HG03196 (cell line): Measurements from ENCODE around the gene KIAA0319L.
"Not testable (repeated sequence)": the region's sequence is repeated elsewhere in the genome, so short reads cannot be mapped to it uniquely, and the experiment has no call there.

Source experiments
- ATAC-seq: cut with Tn5 transposase; IDR thresholded peaks from one replicate; pipeline ENCODE4 v1.9.1; 2021; ENCODE audit not compliant: unreplicated experiment

The KIAA0319L gene

DNA sequence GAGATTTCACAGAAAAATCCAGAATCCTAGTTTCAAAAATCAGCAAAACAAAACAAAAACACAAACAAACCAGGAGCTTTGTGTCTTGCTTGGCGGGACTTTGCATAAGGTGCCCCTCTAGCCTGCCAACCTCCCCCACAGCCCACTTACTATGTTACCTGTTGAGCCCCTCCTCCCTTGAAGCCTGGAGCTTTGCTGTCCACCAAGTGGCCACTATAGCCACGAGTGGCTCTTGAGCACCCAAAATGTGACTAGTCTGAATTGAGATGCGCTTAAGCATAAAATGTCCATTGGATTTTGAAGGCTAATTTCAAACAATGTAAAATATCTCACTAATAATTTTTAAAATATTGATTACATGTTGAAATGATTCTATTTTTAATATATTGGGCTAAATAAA lies 28.1 kb upstream of the KIAA0319L start:
- no peak for ATAC-seq

DNA sequence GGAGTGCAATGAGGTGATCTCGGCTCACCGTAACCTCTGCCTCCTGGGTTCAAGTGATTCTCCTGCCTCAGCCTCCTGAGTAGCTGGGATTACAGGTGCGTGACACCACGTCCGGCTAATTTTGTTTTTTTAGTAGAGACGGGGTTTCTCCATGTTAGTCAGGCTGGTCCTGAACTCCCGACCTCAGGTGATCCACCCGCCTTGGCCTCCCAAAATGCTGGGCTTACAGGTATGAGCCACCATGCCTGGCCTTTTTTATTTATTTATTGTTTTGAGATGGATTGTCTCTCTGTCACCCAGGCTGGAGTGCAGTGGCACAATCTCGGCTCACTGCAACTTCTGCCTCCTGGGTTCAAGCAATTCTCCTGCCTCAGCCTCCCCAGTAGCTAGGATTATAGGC lies 24.4 kb upstream of the KIAA0319L start:
- not testable (repeated sequence) for ATAC-seq

DNA sequence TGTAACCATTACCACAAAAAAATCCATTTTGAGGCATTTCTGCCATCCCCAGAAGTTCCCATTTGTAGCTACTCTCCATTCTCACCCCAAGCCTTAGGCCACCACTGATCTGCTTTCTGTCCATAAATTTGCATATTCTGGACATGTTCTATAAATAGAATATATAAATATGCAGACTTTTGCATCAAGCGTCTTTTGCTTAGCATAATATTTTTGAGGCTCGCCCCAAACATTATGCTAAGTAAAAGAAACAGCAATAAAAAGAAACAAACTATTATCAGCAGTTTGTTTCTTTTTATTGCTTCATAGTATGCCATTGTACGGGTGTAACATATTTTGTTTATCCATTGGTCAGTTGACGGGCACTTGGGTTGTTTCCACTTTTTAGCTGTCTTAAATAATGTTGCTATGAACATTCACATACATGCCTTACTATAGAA lies 23.8 kb upstream of the KIAA0319L start:
- ATAC-seq, result no peak

DNA sequence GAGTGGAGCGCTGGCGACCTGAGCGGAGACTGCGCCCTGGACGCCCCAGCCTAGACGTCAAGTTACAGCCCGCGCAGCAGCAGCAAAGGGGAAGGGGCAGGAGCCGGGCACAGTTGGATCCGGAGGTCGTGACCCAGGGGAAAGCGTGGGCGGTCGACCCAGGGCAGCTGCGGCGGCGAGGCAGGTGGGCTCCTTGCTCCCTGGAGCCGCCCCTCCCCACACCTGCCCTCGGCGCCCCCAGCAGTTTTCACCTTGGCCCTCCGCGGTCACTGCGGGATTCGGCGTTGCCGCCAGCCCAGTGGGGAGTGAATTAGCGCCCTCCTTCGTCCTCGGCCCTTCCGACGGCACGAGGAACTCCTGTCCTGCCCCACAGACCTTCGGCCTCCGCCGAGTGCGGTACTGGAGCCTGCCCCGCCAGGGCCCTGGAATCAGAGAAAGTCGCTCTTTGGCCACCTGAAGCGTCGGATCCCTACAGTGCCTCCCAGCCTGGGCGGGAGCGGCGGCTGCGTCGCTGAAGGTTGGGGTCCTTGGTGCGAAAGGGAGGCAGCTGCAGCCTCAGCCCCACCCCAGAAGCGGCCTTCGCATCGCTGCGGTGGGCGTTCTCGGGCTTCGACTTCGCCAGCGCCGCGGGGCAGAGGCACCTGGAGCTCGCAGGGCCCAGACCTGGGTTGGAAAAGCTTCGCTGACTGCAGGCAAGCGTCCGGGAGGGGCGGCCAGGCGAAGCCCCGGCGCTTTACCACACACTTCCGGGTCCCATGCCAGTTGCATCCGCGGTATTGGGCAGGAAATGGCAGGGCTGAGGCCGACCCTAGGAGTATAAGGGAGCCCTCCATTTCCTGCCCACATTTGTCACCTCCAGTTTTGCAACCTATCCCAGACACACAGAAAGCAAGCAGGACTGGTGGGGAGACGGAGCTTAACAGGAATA lies 20.1 kb upstream of the KIAA0319L start:
- peak; percentile 64 for ATAC-seq

DNA sequence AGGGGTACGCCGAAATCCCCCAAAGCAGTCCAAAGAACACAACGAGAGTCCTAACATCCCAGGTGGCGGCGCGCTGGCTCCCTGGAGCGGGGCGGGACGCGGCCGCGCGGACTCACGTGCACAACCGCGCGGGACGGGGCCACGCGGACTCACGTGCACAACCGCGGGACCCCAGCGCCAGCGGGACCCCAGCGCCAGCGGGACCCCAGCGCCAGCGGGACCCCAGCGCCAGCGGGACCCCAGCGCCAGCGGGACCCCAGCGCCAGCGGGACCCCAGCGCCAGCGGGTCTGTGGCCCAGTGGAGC lies 19.5 kb upstream of the KIAA0319L start:
- ATAC-seq, result not testable (repeated sequence)

DNA sequence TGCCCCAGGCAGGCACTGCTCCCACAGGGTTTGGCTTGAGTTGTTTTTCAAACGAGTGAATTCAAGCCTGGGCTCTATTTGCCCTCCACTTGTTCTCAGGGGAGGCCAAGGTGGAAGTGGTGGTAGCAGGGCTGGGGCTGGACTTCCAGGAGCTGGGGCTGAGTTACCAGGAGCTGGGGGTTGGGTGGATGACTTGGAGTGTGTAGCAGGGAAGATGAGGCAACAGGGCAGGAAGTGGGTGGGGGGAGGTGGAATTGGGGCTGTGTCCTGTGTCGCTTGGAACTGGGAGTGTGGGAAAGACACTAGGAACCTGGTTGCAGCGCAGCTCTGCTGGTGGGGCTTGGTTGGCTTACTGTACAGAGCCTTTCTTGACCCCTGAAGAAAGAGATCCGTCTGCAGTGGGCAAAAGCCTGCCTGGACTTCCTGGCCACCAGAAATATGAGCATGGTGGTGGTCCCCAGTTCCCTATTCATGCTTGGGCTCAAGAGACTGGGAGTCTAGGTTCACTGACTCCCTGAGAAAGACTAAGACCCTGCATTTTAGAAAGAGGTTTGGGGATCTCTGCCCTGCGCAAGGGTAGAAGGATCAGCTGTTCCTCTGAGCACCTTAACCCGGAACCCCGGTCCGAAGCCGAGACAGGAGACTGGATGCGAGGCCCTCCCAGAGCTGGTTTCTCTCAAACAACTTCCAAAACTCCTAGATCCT lies 19.0 kb upstream of the KIAA0319L start:
- no peak for ATAC-seq

DNA sequence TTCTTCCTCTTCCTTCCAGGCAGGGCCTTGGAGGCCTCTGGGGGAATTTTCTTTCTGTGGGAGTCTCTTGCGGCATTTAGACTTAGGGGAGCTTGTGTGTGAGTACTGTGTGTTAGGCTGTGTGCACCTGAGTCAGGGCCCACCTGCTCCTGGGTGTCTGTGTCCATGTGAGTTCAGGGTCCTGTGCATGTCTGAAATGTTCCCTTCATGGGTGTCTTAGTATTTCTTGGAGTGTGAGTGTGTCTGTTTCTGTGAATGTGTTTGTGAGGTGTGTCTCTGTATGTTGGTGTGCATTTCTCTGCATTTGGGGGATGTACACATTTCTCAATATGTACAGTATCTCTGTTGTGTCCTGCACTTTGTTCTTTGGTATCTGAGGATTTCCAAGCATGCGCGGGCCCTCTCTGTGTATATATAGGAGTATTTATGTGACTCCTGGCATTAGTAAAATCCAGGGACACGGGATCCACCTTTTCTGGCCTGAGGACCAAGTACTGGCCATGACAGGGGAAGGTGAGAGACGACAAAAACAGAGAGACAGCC lies 18.3 kb upstream of the KIAA0319L start:
- no peak for ATAC-seq

DNA sequence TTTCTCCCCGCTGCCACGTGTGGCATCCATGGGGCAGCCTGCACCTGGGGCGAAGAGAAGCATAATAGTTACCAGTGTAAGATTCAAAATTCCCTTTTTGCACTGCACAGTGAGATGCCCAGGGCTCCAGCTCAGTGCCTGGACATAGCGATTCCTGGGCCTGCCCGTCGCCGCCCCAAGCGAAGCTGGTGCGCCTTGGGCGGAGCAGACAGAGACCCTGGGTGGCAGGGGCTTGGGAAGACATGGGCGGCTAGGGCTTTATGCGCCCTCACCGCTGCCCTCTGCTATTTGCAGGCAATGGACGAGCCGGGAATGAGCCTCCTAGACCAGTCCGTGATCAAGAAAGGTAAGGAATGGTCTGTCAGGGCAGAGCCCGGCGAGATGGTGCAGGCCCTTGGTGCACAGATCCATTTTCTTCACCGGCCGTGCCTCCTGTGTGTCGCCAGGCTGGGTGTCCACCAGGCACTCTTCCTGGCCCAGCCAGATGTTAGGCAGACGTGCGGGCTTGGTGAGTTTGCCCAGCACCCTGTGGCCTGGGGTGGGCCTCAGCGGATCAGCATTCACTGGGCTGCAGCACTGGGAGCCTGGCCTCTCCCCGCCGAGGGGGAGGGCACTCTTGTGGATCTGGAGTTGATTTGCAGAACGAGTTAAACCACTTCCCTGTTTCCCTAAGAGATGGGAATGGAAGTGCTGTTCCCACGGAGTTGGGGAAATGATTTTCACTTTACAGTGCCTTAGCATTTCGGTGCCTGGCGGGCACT lies 17.6 kb upstream of the KIAA0319L start:
- ATAC-seq, result no peak

DNA sequence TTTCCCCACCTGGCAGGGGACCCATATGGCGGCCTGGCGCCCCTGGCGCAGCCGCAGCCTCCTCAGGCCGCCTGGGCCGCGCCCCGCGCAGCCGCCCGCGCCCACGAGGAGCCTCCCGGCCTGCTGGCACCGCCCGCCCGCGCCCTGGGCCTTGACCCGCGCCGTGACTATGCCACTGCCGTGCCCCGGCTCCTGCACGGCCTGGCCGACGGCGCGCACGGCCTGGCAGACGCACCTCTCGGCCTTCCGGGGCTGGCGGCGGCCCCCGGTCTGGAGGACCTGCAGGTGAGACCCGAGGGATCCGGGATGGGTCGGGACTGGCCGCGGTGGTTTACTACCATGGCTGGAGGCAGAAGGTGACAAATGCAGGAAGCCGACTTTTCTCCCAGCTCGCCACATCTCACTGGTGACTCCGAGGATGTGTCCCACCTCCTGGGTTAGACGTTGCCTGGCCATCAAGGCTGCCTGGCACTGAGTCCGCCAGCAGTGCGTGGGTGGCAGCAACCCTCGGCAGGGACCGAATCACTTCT lies 17.0 kb upstream of the KIAA0319L start:
- no peak for ATAC-seq

DNA sequence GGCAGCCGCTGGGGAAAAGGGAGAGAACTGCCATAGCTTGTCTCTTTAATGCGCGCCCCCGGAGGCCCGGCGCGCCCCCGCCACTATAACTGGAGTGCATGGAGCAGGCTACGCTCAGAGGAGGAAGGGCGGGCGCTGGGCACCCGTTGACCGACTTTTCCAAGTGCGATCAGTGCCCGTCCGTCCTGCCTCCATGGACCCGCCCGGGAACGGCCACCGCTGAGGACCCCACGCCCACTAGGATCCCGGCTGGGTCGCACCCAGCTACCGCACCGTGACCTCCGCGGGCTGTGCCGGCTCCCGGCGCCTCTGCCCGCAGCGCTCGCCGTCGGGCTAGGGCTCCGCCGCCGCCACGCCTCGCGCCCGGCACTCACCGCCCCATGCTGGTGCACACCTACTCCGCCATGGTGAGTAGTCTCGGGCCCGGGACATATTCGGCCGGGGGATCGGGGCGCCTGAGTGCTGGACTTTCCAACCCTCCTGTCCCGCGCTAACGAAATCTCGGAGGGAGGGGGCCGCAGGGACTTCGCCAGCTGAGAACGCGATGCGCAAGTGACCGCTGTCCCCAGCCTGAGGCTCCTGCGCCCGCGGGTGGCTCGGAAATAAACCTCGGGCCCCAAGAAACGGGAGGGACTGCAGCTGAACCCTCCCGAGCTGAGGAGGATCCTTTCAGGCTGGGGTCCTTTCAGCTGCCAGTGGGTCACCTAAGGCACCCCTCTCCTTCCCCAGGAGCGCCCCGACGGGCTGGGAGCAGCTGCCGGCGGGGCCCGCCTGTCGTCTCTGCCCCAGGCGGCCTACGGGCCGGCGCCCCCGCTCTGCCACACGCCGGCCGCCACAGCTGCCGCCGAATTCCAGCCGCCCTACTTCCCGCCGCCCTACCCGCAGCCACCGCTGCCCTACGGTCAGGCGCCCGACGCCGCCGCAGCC lies 16.3 kb upstream of the KIAA0319L start, which contains the start of gene TFAP2E:
Gene TFAP2E, plus strand, starts transcription at position 117 of the 927 bp plus-strand sequence. Its CDS starts 264 bp downstream, at position 381.
- ATAC-seq, result no peak

DNA sequence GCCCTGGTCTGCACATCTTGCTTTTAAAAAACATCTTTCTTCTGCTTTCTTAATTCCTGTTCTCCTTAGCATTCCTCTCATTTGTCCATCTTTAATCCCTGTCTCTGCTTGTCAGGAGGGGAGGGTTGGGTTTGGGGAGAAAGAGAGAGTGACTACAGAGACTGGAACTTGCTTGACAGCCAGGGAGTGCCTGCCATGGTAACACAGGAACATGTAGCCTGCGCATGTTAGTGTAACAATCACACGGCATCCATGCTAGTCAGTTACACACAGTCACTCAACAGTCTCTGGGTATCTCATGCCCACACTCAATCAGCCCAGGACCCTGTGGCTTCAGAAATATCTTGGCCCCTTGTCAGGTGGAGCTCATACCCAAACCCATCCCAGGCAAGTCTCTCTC lies 15.1 kb upstream of the KIAA0319L start:
- ATAC-seq, result no peak

DNA sequence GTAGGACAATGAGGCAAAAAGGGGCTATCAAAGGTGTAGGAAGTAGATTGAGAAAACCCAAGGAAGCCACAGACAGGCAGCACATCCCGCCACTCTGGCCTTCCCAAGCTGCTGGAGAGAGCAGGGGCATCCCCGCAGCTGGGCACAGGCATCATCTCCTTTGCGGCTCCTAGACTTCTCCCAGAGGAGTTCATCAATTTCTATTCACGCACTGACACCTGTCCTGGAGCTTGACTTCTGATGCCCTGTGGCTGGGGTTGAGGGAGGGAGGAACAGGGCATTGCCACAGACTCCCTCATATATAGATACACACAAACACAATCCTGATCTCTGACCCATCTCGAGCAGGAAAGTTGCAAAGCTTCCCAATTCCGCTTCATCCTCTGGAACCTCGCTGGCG lies 14.1 kb upstream of the KIAA0319L start:
- ATAC-seq, result no peak

DNA sequence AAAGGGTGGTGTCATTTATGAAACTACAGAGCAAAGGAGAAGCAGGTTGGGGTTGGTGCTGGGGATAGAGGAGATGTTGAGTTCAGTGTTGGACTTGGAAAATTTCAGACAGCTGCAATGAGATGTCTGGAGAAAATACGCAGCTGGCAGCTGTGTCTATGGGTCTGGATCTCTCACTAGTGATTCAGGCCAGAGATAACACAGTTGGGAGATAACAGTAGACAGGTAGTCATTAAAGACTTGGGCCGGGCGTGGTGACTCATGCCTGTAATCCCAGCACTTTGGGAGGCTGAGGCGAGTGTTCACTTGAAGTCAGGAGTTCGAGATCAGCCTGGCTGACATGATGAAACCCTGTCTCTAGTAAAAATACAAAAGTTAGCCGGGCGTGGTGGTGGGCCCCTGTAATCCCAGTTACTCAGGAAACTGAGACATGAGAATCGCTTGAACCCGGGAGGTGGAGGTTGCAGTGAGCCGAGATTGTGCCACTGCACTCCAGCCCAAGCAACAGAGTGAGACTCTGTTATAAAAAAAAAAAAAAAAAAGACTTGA lies 13.5 kb upstream of the KIAA0319L start:
- ATAC-seq, result no peak

DNA sequence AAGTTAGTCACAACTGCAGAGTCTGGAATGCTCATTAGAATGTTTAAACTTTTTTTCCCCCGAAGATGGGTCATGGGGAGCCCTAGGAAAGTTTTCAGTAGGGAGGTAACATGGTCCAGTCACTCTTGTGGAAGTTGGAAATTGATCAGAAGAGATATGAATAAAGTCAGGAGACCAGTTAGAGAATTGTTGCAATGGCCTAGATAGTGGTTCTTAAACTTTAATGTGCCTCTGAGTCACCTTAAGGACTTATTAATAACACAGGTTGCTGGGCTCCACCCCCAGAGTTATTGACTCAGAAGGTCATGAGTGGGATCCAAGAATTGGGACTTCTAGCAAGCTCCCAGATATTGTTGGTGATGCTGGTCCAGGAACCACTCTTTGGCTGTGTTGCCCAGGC lies 12.7 kb upstream of the KIAA0319L start:
- ATAC-seq, result no peak

DNA sequence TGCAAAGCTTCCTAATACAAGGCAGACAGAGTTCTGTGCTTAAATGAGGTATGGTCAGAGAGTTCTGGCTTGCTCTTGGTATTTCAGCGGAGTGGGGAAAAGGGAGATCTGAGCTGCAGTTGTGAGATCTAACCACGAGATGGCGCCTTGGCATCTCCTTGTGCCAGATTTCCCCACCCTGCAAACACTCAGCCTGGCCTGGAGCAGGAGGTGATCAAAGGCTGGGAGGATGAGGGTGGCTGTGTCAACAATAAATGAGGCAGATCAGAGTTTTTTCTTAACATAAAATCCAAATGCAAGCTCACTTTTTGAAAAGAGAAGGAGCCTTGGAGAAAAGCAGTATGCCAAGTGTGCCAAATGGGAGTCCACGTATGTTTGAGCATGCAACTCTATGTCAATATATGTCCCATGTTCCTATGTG lies 11.8 kb upstream of the KIAA0319L start:
- ATAC-seq, result no peak

DNA sequence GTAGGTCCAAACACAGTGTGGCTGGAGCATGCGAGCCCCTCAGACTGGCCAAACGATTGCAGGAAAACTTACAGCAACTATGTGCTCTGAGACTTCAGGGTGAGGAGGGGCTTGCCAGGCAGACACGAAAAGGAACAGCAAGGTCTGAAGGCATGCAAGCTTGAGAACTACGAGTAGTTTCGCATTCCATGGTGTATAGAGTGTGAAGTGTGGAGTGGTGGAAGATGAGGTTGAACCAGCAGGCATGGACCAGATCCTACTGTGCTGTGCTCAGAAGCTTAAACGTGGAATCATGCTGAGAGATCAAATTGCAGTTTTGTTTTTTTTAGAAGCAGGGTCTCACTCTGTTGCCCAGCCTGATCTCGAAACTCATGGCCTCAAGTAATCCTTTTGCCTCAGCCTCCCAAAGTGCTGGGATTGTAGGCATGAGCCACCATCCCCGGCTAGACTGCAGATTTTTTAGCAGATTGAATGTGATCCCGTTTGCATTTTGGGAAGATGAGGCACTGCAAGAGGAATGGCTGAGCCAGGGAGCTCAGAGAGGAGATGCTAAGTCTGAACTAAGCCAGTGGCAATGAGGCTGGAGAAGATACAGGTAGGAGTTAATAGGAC lies 10.8 kb upstream of the KIAA0319L start:
- ATAC-seq, result no peak

DNA sequence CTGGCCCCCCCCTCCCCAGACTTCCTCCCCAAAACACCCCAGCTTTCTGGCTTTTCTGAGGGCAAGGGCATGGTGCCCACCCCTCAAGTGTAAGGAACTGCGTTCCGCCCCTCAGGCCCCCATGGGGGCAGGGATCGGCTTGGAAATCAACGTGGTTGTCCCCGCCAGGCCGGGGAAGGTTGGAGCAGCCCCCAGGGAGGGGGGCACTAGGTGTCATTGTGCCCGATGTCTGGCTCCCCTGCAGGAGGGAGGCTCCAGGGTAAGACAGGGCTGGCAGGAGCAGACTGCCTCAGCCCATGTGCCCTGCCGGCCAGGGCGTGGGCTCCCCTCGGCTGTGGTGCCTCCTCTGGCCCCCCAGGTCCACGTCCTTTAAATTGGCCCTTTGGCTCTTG lies 8.5 kb upstream of the KIAA0319L start:
- no peak for ATAC-seq

DNA sequence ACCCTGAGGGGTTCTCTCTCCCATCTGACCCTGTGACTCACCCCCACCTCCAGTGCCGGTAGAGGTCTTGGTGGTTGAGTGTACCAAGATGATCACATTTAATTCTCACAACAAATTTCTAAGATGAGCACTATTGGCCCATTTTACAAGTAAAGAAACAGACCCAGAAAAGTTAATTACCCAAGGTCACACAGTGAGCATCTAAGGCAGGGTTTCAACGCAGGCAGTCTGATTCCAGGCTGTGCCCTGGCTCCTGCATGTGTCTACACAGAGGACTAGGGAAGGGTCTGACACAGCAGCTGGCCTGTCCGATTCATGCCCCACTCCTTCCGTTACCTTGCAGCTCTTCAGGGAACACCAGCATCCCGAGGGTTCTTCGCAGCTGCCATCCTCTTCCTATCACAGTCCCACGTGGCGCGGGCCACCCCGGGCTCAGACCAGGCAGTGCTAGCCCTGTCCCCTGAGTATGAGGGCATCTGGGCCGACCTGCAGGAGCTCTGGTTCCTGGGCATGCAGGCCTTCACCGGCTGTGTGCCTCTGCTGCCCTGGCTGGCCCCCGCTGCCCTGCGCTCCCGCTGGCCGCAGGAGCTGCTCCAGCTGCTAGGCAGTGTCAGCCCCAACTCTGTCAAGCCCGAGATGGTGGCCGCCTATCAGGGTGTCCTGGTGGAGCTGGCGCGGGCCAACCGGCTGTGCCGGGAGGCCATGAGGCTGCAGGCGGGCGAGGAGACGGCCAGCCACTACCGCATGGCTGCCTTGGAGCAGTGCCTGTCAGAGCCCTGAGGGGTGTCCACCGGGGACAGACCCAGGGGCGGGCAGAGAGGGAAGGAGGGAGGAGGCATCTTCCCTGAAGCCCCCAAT lies 7.9 kb upstream of the KIAA0319L start:
- no peak for ATAC-seq
